ENCODE results near the gene MAP4K1.

DNA sequence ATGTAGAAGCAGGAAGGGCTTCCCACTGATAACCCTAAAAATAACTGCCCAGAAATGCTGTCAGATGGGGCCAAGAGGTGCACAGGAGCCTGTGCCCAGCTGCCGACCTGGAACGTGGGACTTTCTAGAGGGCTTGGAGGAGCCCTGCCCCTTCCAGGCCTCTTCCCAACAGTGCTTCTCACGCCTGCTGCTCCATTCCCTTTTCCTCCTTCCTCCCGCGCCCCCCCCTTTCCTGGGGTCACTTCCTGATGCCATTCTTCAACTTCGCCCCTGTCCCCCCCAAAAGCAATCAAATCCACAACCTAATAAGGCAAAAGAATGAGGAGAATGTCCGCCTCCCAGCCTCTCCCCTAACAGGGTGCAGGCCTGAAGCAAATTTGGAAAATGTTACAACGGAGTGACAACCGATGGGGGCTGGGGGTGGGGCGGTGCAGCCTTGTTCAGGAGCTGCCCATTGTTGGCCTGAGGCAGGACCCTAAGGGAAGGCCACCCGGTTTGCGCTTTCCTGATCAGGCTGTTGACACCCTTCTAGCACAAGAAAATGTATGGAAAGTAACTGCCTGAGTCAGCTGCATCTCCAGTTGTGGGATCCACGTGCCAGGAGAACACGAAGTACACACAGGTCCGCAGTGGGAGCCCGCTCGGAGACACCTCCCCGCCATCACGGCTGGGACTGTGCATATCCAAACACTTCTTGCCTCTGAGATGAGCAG lies 48.4 kb upstream of the MAP4K1 start:
- TF ChIP-seq, protein P1, sequence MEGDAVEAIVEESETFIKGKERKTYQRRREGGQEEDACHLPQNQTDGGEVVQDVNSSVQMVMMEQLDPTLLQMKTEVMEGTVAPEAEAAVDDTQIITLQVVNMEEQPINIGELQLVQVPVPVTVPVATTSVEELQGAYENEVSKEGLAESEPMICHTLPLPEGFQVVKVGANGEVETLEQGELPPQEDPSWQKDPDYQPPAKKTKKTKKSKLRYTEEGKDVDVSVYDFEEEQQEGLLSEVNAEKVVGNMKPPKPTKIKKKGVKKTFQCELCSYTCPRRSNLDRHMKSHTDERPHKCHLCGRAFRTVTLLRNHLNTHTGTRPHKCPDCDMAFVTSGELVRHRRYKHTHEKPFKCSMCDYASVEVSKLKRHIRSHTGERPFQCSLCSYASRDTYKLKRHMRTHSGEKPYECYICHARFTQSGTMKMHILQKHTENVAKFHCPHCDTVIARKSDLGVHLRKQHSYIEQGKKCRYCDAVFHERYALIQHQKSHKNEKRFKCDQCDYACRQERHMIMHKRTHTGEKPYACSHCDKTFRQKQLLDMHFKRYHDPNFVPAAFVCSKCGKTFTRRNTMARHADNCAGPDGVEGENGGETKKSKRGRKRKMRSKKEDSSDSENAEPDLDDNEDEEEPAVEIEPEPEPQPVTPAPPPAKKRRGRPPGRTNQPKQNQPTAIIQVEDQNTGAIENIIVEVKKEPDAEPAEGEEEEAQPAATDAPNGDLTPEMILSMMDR (IDR thresholded peaks at IDR 0.05), result no peak
- TF ChIP-seq POLR2AphosphoS5 (IDR thresholded peaks at IDR 0.05; ENCODE audit: low read depth, low read length) (no peak), TCF7L2 (IDR thresholded peaks at IDR 0.05; ENCODE audit: low read depth, low read length) (no peak)
